ENCODE measurements around the gene RHBDL3. TPM values are rescaled to one million over a fixed set of nuclear protein-coding genes. Genes with fewer than 3 reads are reported as not detected.

Gene RHBDL3
- total and polyA plus RNA-seq, 9 donors = 0.83 to 5.6 (median 2.0) TPM

- H3K4me1 ChIP-seq (ENCODE audit: insufficient read depth) = peaks cover 2% of the 10 kb centered on the region
- no peaks in the 10 kb centered on the region for H3K27me3 ChIP-seq
- H3K36me3 ChIP-seq = no peaks in the 10 kb centered on the region
- TF ChIP-seq POLR2A (IDR thresholded peaks at IDR 0.05) (no peak), EP300 (IDR thresholded peaks at IDR 0.05) (no peak), CTCF (IDR thresholded peaks at IDR 0.05) (no peak)
- H3K9me3 ChIP-seq = no peaks in the 10 kb centered on the region
- H3K27ac ChIP-seq = no peak overlapping the region
- H3K4me3 ChIP-seq = no peak overlapping the region
- WGBS, 3 donors = 80 to 86% (median 85%) methylated on average over 9 of the region's 9 CpGs
- intact Hi-C loops (cut with DNase I) = no loop called here
- no peak for DNase-seq
Observed at GRCh38 chr17:32227910-32228309, 37.7 kb upstream of the RHBDL3 start.

GRCh38 chr17:32235588-32235987, 30.0 kb upstream of the RHBDL3 start:
- no peak for DNase-seq
- 96% methylated on average over 2 of the region's 2 CpGs for WGBS, 3 donors
- TF ChIP-seq POLR2A (IDR thresholded peaks at IDR 0.05) (no peak), EP300 (IDR thresholded peaks at IDR 0.05) (no peak), CTCF (IDR thresholded peaks at IDR 0.05) (no peak)
- Histone ChIP-seq H3K9me3 (no peaks in the 10 kb centered on the region), H3K4me3 (no peak overlapping the region), H3K36me3 (no peaks in the 10 kb centered on the region), H3K27me3 (no peaks in the 10 kb centered on the region), H3K4me1 (ENCODE audit: insufficient read depth) (no peaks in the 10 kb centered on the region), H3K27ac (no peak overlapping the region)
- intact Hi-C loops (cut with DNase I) = no loop called here

GRCh38 chr17:32239456-32239855, 26.2 kb upstream of the RHBDL3 start:
- WGBS, 3 donors = 46 to 50% (median 50%) methylated on average over 2 of the region's 2 CpGs
- intact Hi-C loops (cut with DNase I) = no loop called here
- Histone ChIP-seq H3K27me3 (no peaks in the 10 kb centered on the region), H3K27ac (no peak overlapping the region), H3K36me3 (no peaks in the 10 kb centered on the region), H3K4me3 (no peak overlapping the region), H3K4me1 (ENCODE audit: insufficient read depth) (no peaks in the 10 kb centered on the region), H3K9me3 (no peaks in the 10 kb centered on the region)
- DNase-seq = peak in 2 of 5 donors; percentile 57 to 68
- TF ChIP-seq POLR2A (IDR thresholded peaks at IDR 0.05) = no peak
- no peak for TF ChIP-seq CTCF (IDR thresholded peaks at IDR 0.05)
- TF ChIP-seq EP300 (IDR thresholded peaks at IDR 0.05) = no peak

- Histone ChIP-seq H3K4me3 (no peak overlapping the region), H3K27ac (no peak overlapping the region), H3K27me3 (no peaks in the 10 kb centered on the region), H3K36me3 (no peaks in the 10 kb centered on the region), H3K9me3 (no peaks in the 10 kb centered on the region), H3K4me1 (ENCODE audit: insufficient read depth) (no peaks in the 10 kb centered on the region)
- intact Hi-C loops (cut with DNase I) = no loop called here
- DNase-seq = no peak
- 68 to 75% (median 75%) methylated on average over 8 of the region's 8 CpGs for WGBS, 3 donors
- TF ChIP-seq POLR2A (IDR thresholded peaks at IDR 0.05) (no peak), CTCF (IDR thresholded peaks at IDR 0.05) (no peak), EP300 (IDR thresholded peaks at IDR 0.05) (no peak)
Observed at GRCh38 chr17:32240750-32241149, 24.9 kb upstream of the RHBDL3 start.

- H3K4me3 ChIP-seq = no peak overlapping the region
- 81 to 85% (median 84%) methylated on average over 1 of the region's 1 CpG for WGBS, 3 donors
- H3K4me1 ChIP-seq (ENCODE audit: insufficient read depth) = no peaks in the 10 kb centered on the region
- intact Hi-C loops (cut with DNase I) = no loop called here
- DNase-seq = no peak
- no peak overlapping the region for H3K27ac ChIP-seq
- no peaks in the 10 kb centered on the region for H3K36me3 ChIP-seq
- no peaks in the 10 kb centered on the region for H3K27me3 ChIP-seq
- H3K9me3 ChIP-seq = no peaks in the 10 kb centered on the region
- no peak for TF ChIP-seq EP300 (IDR thresholded peaks at IDR 0.05)
- TF ChIP-seq CTCF (IDR thresholded peaks at IDR 0.05) = no peak
- TF ChIP-seq POLR2A (IDR thresholded peaks at IDR 0.05) = no peak
Observed at GRCh38 chr17:32241640-32242039, 24.0 kb upstream of the RHBDL3 start.

All from ovary (tissue), 9 donors.